GM10248 (cell line): ENCODE measurements around the gene SVIL.
"Not testable (repeated sequence)": the region's sequence is repeated elsewhere in the genome, so short reads cannot be mapped to it uniquely, and the experiment has no call there.

Experiments
- CTCF ChIA-PET: fragments of 300-600 bp; sonication (Branson Sonifier 250); formaldehyde crosslinking; extraction: SDS; loops from one replicate; lab custom pipeline; 2021; ENCODE audit warnings: antibody characterized with exemption; lab: Yijun Ruan, JAX
- POLR2A ChIA-PET: fragments of 350-650 bp; sonication (Branson Sonifier 250); formaldehyde crosslinking; extraction: SDS; loops from one replicate; lab custom pipeline; 2020; ENCODE audit warnings: antibody characterized with exemption; lab: Yijun Ruan, JAX
- DNase-seq: peaks from one replicate; pipeline ENCODE4 v3.0.0; 2012; ENCODE audit errors: extremely low spot score
- CTCF ChIP-seq: IDR thresholded peaks from 2 replicates; pipeline ENCODE4 v1.5.1; 2012; ENCODE audit warnings: mild to moderate bottlenecking, low read depth; ENCODE audit errors: extremely low read depth, missing control alignments, control extremely low read depth

Gene SVIL

GRCh38 chr10:29634105-29634504 is 666 bp downstream of the SVIL start:
- TF ChIP-seq CTCF = no peak
- CTCF ChIA-PET = no interaction called here
- POLR2A ChIA-PET = no interaction called here

GRCh38 chr10:29631049-29631339 is 3.8 kb downstream of the SVIL start:
- no peak for TF ChIP-seq CTCF
- DNase-seq = no peak
- CTCF ChIA-PET = no interaction called here
- POLR2A ChIA-PET = no interaction called here

More at GRCh38 chr10:29634105-29634504, 666 bp downstream of the SVIL start:
- DNase-seq = no peak

- no peak for TF ChIP-seq CTCF
- ChIA-PET POLR2A (no interaction called here), CTCF (no interaction called here)
- DNase-seq = no peak
These were observed 4.3 kb downstream of the SVIL start for GRCh38 chr10:29630205-29631048.

GRCh38 chr10:29628912-29629526 is 5.8 kb downstream of the SVIL start:
- no peak for TF ChIP-seq CTCF
- POLR2A ChIA-PET = no interaction called here
- no peak for DNase-seq
- CTCF ChIA-PET = interaction anchor here (1.6 kb wide), 1 partner anchor 9 kb away, joined by 4 read pairs; no protein-coding TSS in a partner anchor

- no peak for DNase-seq
- ChIA-PET CTCF (interaction anchor here (1.6 kb wide), 1 partner anchor 9 kb away, joined by 4 read pairs; no protein-coding TSS in a partner anchor), POLR2A (no interaction called here)
- TF ChIP-seq CTCF = no peak
These were observed 6.5 kb downstream of the SVIL start for GRCh38 chr10:29628311-29628710.

- ChIA-PET POLR2A (no interaction called here), CTCF (interaction anchor here (0.8 to 1.6 kb wide), 2 partner anchors 10 to 36 kb away, joined by 3 to 4 read pairs; no protein-coding TSS in a partner anchor)
- TF ChIP-seq CTCF = no peak
- DNase-seq = no peak
These were observed 7.3 kb downstream of the SVIL start for GRCh38 chr10:29627201-29628132.

GRCh38 chr10:29624357-29624756 is 10.4 kb downstream of the SVIL start:
- POLR2A ChIA-PET, DNase-seq: not testable (repeated sequence)
- CTCF ChIA-PET = interaction anchor here (1.1 to 1.4 kb wide), 2 partner anchors 15 to 33 kb away, joined by 4 read pairs; no protein-coding TSS in a partner anchor
